HG03039 (cell line): ENCODE results near the gene ALDH5A1.
A peak's percentile ranks its signal among the peaks of the same experiment; 100 is the strongest.

Source experiments
- ATAC-seq: cut with Tn5 transposase; IDR thresholded peaks from one replicate; pipeline ENCODE4 v1.9.1; 2021; ENCODE audit warnings: mild to moderate bottlenecking, moderate library complexity; ENCODE audit not compliant: unreplicated experiment

ALDH5A1 gene

DNA sequence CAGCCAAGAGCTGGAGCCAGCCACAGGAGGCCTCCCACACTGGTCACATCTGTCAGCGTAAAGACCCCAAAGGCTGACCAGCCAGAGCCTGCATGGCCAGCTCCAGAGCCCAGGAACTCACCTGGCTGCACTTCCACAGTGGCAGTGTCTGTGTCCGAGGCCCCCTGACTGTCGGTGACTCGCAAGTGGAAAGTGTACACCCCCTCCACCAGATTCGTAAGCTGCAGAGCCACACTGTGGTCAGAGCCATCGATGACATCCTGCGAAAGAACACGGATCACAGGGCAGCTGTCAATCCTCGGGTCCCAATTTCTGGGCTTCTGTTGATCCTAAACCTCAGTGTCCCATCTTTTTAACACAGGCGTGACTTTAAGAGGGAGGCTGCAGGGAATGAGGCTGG lies 69.3 kb downstream of the ALDH5A1 start:
- no peak for ATAC-seq

GRCh38 chr6:24565196-24565595 lies 70.4 kb downstream of the ALDH5A1 start:
- no peak for ATAC-seq

DNA sequence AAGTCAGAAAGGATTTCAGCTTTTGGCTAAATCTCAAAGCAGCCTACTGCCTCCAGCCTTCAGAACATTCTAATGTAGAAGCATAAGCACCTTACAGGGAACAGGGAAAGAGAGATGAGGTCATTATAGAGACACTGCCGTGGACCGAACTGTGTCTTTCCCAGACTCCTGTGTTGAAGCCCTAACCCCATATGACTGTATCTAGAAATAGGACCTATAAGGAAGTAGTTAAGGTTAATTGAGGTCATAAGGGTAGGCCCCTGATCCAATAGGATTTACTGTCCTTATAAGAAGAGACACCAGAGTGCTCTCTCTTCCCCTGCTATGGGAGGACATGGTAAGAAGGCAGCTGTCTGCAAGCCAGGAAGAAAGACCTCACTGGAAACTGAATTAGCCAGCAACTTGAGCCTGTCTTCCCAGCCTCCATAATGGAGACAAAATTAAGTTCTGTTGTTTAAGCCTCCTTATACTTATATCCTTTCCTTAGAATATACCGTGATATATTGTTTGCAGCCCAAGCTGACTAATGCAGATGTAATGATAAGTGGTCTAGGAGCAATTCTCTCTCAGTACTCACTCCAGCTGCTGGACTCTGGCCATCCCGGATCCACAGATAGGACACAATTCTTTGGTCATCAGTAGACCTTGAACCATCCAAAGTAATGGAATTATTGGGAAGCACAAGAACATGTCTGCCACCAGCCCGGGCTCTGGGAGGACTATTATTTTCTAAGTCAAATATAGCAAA lies 71.4 kb downstream of the ALDH5A1 start:
- ATAC-seq: no peak

DNA sequence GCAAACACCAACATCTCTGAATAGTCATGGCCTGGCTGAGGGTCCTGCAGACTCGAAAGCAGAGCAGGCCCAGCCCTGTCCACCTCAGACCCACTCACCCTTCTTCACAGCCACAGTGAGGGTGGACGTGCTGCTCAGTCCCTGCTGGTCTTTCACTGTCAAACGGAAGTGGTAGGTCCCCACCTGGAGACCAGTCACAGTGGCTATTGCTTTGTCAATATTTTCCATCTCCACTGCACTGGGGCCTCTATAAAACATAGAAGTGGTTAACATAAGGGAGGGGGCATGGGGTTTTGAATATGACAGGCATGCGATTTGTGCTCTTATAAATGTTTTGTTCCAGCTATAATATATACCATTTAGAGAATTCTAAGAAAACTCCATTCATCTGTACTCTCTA lies 73.9 kb downstream of the ALDH5A1 start:
- no peak for ATAC-seq

GRCh38 chr6:24569811-24570210 lies 75.0 kb downstream of the ALDH5A1 start:
- no peak for ATAC-seq

- no peak for ATAC-seq
These were observed 76.6 kb downstream of the ALDH5A1 start for GRCh38 chr6:24571361-24571760.

DNA sequence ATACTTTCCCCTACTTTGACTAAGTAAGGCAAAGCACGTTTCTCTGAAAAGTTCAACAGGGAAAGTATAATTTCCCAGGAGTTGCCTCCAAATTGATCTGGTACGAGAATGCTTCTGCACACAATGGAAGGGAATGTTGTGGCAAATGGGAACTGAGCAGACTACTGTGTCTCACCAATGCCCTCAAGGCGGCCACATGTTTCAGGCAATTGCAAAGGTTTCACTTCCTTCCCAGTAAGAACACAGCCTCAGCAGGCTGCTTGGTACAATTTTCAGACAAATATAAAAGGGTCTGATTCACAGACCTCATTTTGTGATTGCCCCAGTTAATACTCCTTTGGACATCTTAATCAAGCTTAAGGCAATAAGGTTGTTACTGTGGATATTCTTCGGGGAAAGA lies 80.0 kb downstream of the ALDH5A1 start:
- no peak for ATAC-seq

DNA sequence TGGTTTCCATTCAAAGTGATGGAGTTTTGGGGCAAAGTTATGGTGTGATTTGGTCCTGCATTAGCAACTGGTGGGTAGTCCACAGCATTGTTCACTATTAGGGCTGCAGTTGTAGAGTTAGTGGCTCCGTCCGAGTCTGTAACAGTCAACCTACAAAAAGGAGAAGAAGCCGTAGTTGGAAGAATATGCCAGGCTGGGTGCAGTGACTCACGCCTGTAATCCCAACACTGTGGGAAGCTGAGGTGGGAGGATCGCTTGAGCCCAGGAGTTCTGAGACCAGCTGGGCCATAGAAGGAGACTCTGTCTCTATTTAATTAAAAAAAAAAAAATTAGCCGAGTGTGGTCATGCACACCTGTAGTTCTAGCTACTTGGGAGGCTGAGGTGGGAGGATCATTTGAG lies 81.7 kb downstream of the ALDH5A1 start:
- no peak for ATAC-seq

GRCh38 chr6:24581084-24581669 lies 86.4 kb downstream of the ALDH5A1 start:
- ATAC-seq: peak; percentile 71

- peak; percentile 74 for ATAC-seq
These were observed 89.0 kb downstream of the ALDH5A1 start for GRCh38 chr6:24583463-24584381.

DNA sequence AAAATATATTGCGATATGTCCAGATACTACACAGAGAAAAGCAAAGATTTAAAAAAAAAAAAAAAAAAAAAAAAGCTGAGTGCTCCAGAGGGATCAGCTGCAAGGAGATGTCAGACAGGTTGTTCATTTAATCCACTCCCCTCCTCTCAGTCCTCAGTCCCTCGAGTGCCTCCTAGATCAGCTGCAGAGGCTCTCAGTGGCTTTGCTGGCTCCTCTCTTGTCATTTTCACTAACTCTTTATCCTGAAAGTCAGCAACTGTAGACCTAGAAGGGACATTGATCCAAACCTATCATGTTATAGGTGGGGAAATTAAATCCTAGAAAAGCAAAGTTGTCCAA lies 89.6 kb downstream of the ALDH5A1 start:
- ATAC-seq: no peak
